SK-N-SH (cell line): ENCODE results near the gene ZGPAT.

Experiments
- EP300 ChIP-seq, 2 experiments: IDR thresholded peaks; 2 replicates each; pipeline versions ENCODE4 v1.4.0 to v1.6.1; 2012; ENCODE audit warnings: borderline replicate concordance in 1 of 2, low read depth in 1 of 2, low read length in 1 of 2
- EZH2phosphoT487 ChIP-seq: fragments of 200-600 bp; sonication (generic); IDR thresholded peaks from 2 replicates; pipeline ENCODE4 v1.6.1; 2017; ENCODE audit warnings: low read depth, mixed run types, mild to moderate bottlenecking, antibody characterized with exemption, moderate library complexity, borderline replicate concordance
- FOXJ3 ChIP-seq: sonication (generic); formaldehyde crosslinking; IDR thresholded peaks from 2 replicates; pipeline ENCODE4 v1.5.1; 2020; ENCODE audit warnings: mild to moderate bottlenecking, missing genetic modification reagents
- FOXM1 ChIP-seq: IDR thresholded peaks from 2 replicates; pipeline ENCODE4 v1.4.0; 2012; ENCODE audit warnings: low read depth, mild to moderate bottlenecking
- MXI1 ChIP-seq: IDR thresholded peaks from 2 replicates; pipeline ENCODE4 v1.6.1; 2012; ENCODE audit warnings: mild to moderate bottlenecking, low read depth, low read length, improper control_type of control experiment
- NRF1 ChIP-seq: IDR thresholded peaks from 2 replicates; pipeline ENCODE4 v1.6.1; 2012; ENCODE audit warnings: low read depth, mild to moderate bottlenecking, low read length
- POLR2AphosphoS5 ChIP-seq: IDR thresholded peaks from 2 replicates; pipeline ENCODE4 v1.6.1; 2012; ENCODE audit warnings: low read depth, low read length
- RAD21 ChIP-seq: IDR thresholded peaks from 2 replicates; pipeline ENCODE4 v1.6.1; 2012; ENCODE audit warnings: mild to moderate bottlenecking, low read length
- SIN3A ChIP-seq: IDR thresholded peaks from 2 replicates; pipeline ENCODE4 v1.6.1; 2012; ENCODE audit warnings: low read depth, mild to moderate bottlenecking, low read length, moderate library complexity, borderline replicate concordance
- TAF1 ChIP-seq: IDR thresholded peaks from 2 replicates; pipeline ENCODE4 v1.6.1; 2012; ENCODE audit warnings: low read depth, mild to moderate bottlenecking, low read length, moderate library complexity, borderline replicate concordance
- YY1 ChIP-seq: IDR thresholded peaks from 2 replicates; pipeline ENCODE4 v1.4.0; 2012; ENCODE audit warnings: low read depth, mild to moderate bottlenecking
- TF ChIP-seq, protein P1 (sequence below): fragments of 200-600 bp; sonication (generic); IDR thresholded peaks from 2 replicates; pipeline ENCODE4 v1.6.1; 2017; ENCODE audit warnings: antibody characterized with exemption, mild to moderate bottlenecking, moderate library complexity
- TF ChIP-seq, protein P2 (sequence below): fragments of 150-350 bp; IDR thresholded peaks from 2 replicates; pipeline ENCODE4 v1.6.1; 2017; ENCODE audit warnings: antibody characterized with exemption, low read length, low read depth, borderline replicate concordance
- TF ChIP-seq, protein P3 (sequence below): IDR thresholded peaks from 2 replicates; pipeline ENCODE4 v1.6.1; 2012; ENCODE audit warnings: mild to moderate bottlenecking, low read depth, low read length, moderate library complexity

DNA sequence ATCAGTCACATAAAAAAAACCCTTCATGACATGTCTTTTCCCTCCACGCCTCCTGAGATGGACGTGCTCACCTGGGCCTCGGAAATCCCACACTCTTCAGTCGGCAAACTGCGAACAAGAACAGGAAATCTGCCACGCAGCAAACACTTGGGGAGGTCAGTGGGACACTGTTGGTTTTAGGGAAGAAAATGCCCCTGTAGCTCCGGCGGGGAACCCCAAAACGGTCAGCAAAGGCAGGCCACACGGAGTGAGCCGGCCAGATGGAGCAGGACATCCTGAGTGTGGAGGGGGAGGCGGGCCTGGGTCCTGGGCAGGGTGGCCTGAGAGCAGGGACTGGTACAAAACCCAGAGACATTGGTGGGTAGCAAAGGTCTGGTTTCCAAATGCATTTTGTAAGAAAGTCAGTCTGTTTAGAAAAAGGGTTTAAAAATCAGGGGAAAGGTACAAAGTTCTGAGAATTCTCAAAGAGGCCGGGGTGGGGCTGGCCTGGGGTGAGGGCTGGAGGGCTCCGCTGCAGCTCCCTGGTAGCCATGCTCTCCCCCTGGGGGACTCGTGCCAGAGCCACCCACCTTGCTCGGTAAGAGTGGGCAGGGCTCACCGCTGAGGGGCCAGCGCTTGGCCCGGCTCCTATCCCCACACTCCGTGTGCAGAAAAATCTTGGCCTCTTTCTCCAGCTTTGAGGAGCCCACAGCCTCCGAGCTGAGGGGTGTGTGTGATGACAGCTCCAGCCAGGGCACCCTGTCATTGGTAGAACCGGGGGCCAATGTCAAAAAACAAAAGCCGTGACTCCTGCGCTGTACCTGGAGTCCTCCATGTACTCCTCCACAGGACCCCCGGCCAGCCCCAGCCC lies 37.0 kb downstream of the ZGPAT start:
- TF ChIP-seq SIN3A (no peak), EZH2phosphoT487 (no peak), RAD21 (no peak), FOXJ3 (CRISPR knock-in tag) (no peak), TAF1 (no peak), MXI1 (no peak), EP300 (IDR thresholded peaks at IDR 0.05; ENCODE audit: borderline replicate concordance in 1 of 2, low read depth in 1 of 2, low read length in 1 of 2) (no peak), NRF1 (no peak), FOXM1 (no peak), POLR2AphosphoS5 (no peak; the same call in none of the 2 replicates), YY1 (no peak)
- TF ChIP-seq, protein P1, sequence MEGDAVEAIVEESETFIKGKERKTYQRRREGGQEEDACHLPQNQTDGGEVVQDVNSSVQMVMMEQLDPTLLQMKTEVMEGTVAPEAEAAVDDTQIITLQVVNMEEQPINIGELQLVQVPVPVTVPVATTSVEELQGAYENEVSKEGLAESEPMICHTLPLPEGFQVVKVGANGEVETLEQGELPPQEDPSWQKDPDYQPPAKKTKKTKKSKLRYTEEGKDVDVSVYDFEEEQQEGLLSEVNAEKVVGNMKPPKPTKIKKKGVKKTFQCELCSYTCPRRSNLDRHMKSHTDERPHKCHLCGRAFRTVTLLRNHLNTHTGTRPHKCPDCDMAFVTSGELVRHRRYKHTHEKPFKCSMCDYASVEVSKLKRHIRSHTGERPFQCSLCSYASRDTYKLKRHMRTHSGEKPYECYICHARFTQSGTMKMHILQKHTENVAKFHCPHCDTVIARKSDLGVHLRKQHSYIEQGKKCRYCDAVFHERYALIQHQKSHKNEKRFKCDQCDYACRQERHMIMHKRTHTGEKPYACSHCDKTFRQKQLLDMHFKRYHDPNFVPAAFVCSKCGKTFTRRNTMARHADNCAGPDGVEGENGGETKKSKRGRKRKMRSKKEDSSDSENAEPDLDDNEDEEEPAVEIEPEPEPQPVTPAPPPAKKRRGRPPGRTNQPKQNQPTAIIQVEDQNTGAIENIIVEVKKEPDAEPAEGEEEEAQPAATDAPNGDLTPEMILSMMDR, result no peak
- TF ChIP-seq, protein P2, sequence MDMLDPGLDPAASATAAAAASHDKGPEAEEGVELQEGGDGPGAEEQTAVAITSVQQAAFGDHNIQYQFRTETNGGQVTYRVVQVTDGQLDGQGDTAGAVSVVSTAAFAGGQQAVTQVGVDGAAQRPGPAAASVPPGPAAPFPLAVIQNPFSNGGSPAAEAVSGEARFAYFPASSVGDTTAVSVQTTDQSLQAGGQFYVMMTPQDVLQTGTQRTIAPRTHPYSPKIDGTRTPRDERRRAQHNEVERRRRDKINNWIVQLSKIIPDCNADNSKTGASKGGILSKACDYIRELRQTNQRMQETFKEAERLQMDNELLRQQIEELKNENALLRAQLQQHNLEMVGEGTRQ, result no peak
- TF ChIP-seq, protein P3, sequence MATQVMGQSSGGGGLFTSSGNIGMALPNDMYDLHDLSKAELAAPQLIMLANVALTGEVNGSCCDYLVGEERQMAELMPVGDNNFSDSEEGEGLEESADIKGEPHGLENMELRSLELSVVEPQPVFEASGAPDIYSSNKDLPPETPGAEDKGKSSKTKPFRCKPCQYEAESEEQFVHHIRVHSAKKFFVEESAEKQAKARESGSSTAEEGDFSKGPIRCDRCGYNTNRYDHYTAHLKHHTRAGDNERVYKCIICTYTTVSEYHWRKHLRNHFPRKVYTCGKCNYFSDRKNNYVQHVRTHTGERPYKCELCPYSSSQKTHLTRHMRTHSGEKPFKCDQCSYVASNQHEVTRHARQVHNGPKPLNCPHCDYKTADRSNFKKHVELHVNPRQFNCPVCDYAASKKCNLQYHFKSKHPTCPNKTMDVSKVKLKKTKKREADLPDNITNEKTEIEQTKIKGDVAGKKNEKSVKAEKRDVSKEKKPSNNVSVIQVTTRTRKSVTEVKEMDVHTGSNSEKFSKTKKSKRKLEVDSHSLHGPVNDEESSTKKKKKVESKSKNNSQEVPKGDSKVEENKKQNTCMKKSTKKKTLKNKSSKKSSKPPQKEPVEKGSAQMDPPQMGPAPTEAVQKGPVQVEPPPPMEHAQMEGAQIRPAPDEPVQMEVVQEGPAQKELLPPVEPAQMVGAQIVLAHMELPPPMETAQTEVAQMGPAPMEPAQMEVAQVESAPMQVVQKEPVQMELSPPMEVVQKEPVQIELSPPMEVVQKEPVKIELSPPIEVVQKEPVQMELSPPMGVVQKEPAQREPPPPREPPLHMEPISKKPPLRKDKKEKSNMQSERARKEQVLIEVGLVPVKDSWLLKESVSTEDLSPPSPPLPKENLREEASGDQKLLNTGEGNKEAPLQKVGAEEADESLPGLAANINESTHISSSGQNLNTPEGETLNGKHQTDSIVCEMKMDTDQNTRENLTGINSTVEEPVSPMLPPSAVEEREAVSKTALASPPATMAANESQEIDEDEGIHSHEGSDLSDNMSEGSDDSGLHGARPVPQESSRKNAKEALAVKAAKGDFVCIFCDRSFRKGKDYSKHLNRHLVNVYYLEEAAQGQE, result no peak
